GM20000 (cell line): ENCODE measurements around the gene FHAD1.
"Not testable (repeated sequence)": the region's sequence is repeated elsewhere in the genome, so short reads cannot be mapped to it uniquely, and the experiment has no call there.

ENCODE experiments used
- DNase-seq: peaks from one replicate; pipeline ENCODE4 v3.0.0; 2012; ENCODE audit warnings: low spot score
- TF ChIP-seq, protein P1 (sequence below): IDR thresholded peaks from 2 replicates; pipeline ENCODE4 v1.5.1; 2012; ENCODE audit warnings: mild to moderate bottlenecking, control low read depth; ENCODE audit errors: extremely low read depth, missing control alignments

FHAD1 gene

DNA sequence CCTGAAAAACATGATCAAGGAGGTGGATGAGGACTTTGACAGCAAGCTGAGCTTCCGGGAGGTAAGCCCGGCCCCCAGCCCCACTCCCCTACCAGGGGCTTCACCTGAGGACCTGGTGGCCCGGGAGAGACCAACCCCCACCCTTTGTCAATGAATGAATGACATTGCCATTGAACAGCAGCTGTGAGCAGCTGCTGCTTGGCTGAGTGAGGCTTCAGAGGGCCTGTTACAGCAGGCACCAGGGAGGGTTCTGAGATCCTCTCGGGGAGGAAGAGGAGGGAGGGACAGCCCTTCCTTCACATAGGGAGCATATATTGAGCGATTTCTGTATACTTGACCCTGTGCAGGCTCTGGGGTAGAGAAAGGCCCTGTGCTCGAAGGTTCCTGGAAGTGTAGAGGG is 178.9 kb downstream of the FHAD1 start:
- DNase-seq: no peak
- TF ChIP-seq, protein P1, sequence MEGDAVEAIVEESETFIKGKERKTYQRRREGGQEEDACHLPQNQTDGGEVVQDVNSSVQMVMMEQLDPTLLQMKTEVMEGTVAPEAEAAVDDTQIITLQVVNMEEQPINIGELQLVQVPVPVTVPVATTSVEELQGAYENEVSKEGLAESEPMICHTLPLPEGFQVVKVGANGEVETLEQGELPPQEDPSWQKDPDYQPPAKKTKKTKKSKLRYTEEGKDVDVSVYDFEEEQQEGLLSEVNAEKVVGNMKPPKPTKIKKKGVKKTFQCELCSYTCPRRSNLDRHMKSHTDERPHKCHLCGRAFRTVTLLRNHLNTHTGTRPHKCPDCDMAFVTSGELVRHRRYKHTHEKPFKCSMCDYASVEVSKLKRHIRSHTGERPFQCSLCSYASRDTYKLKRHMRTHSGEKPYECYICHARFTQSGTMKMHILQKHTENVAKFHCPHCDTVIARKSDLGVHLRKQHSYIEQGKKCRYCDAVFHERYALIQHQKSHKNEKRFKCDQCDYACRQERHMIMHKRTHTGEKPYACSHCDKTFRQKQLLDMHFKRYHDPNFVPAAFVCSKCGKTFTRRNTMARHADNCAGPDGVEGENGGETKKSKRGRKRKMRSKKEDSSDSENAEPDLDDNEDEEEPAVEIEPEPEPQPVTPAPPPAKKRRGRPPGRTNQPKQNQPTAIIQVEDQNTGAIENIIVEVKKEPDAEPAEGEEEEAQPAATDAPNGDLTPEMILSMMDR: no peak

DNA sequence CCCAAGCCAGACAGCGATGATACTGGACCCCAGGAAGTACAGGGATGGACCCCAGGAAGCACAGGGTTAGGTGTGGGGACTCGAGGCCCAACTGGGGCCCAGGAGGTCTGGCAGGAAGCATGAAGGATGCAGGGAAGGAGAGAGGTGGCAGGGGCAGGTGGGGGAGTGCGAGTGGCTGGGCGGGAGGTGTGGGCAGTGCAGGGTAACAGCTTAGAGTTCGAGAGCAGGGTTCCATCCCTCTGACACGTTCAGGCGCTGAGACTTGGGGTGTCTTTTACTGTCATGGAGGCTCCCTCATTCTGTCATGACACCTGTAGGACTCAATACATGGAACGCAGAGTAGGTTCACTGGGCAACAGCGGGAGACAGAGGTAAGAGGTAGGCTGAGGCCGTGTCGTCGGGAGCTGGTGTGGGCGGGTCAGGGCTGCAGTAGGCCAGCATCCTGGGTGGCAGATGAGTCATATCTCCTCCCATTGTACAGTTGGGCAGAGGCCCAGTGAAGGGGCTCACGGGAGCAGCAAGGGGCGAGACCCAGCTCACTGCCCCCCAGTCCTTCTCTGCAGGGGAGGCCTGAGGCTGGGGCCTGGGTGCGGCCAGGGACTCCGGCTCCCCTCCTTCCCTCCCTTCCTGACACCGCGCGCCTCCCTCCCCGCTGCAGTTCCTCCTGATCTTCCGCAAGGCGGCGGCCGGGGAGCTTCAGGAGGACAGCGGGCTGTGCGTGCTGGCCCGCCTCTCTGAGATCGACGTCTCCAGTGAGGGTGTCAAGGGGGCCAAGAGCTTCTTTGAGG is 179.7 kb downstream of the FHAD1 start:
- TF ChIP-seq, protein P1: no peak
- no peak for DNase-seq

DNA sequence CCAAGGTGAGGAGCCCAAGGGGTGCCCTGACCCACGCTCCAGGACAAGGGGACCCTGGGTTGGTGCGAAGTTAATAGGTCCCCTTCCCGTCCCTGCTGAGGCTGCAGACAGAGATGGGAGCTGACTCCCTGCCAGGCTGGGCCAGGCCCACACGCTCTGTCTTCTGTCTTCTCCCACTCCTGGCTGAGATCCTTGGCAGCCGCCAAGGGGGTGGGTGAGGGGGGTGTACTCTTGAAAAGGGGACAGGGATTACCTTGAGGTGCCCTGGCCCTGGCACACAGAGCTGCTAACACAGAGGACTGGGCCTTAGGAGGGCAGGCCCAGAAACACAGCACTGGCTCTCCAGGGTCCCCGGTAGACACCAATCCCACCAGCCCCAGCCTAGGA is 180.2 kb downstream of the FHAD1 start:
- no peak for DNase-seq
- TF ChIP-seq, protein P1: no peak

DNA sequence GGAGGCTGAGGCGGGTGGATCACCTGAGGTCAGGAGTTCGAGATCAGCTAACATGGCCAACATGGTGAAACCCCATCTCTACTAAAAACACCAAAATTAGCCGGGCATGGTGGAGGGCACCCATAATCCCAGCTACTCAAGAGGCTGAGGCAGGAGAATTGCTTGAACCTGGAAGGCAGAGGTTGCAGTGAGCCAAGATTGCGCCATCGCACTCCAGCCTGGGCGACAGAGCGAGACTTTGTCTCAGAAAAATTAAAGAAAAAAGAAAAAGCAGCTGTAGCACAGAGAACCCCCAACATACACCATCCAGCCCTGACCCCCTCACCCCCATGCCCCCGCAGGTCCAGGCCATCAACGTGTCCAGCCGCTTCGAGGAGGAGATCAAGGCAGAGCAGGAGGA is 181.2 kb downstream of the FHAD1 start:
- not testable (repeated sequence) for DNase-seq

DNA sequence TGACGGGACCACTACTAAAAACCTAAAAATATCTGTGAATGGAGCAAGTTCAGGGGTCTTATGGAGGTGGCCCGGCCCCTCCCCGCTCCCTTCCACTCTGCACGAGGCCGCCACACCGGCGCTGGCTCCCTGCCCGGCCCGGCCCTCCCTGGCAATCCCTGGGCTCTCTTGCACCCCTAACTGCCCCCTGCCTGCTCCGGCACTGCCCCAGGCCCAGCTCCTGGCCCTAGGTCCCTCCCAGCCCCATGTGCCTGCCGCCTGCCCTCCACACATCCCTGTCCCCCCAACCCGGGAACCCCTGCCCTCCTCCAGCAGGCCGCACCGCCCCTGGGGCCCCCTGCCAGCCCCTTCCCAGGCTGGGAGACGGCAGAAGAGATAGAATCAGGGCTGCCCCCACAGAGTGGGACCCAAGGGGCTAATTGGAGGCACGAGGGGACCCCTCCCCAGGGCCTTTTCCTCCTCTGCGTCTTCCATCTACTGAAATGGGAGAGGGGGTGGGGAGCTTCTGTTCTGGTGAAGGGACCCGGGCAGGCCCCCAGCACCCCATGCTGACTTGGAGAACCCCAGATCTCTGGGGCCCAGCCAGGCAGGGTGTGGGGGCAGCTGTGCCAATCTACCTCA is 181.9 kb downstream of the FHAD1 start:
- no peak for DNase-seq
- TF ChIP-seq, protein P1: no peak

DNA sequence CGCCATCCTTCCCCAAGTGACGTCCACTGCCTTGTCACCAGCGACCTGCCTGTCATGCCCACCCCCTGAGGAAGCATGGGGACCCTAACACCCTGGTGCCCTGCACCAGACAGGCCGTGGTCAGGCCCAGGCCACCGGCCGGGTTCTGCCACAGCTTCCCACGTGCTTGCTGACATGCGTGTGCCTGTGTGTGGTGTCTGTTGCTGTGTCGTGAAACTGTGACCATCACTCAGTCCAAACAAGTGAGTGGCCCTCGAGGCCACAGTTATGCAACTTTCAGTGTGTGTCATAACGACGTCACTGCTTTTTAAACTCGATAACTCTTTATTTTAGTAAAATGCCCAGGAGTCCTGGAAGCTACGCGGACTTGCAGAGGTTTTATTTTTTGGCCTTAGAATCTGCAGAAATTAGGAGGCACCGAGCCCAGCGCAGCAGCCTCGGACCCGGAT is 182.7 kb downstream of the FHAD1 start:
- TF ChIP-seq, protein P1: no peak
- no peak for DNase-seq

DNA sequence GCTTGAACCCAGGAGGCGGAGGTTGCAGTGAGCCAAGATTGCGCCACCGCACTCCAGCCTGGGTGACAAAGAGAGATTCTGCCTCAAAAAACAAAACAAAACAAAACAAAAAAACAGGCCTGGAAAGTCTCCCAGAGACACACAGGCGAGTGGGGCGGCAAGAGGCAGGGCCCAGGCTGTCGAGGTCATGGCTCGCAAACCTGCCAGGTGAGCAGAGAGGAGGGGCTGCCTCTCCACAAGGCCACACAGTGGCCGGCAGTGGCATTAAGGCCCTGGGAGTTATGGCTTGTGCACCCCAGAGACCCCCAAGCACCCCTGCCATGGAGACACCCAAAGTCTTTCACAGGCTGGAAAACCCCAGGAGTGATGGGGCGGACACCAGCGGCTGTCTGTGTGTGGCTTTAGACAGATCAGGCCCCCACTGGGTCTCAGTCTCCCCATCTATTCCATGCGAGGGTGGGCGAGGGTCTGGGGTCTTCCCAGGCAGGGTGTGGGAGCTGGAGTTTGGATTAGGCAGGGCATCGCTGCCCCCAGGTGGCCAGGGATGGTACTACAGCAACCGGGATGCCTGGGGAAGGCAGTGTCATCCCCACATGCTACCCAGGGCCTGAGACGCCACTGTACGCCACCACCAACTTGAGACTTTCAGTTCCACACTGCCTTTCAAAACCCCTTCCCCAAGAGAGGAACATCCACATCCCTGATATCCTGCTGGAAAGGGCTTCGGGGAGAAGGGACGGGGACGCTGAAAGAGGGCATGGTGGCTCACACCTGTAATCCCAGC is 184.0 kb downstream of the FHAD1 start:
- peak; percentile 89 for DNase-seq
- TF ChIP-seq, protein P1: peak; percentile 97
